ENCODE data around the gene ZMYND19.
A peak's percentile ranks its signal among the peaks of the same experiment; 100 is the strongest.
"Not testable (repeated sequence)": the region's sequence is repeated elsewhere in the genome, so short reads cannot be mapped to it uniquely, and the experiment has no call there.

The ZMYND19 gene

DNA sequence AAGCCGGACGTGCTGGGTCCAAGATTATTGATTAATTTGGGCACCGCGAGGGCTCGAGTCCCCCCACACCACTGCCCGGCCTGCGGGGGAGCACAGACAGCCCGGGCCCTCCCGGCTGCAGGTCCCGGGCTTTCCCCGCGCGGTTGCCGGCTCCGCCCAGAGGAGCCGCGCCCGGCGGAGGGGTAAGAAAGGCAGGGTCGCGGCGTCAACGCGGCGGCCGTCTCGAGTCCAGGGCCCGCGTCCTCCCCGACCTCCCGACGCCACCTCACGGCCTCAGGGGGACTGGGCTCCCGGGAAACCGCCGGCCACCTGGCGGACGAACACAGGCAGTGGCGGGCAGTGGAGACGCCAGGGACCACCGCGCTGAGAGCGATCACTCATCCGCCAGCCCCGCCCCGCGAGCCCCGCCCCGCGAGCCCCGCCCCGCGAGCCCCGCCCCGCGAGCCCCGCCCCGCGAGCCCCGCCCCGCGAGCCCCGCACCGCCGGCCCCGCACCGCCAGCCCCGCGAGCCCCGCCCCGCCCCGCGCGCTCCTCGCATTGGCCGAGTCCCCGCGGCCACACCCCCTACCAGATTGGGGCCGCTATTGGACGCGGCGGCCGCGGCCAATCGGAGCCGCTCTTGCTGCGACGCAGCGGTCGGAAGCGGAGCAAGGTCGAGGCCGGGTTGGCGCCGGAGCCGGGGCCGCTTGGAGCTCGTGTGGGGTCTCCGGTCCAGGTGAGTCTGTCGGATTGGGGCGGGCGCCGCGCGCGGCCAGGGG, 38.9 kb downstream of the ZMYND19 start, which contains the start of gene MRPL41:
TSS of gene MRPL41 (plus strand) at position 616 of the 758 bp plus-strand sequence. CDS start 203 bp downstream, outside the sequence.
- H3K4me3 ChIP-seq (replicated peaks; ENCODE audit: insufficient read depth, low read length) = peak within 1 kb of the TSS; percentile 89
- peak within 1 kb of the TSS; percentile 63 for H3K27ac ChIP-seq (replicated peaks)
- no peak for TF ChIP-seq SPI1 (IDR thresholded peaks at IDR 0.05; ENCODE audit: borderline replicate concordance, low read depth)
- TF ChIP-seq POLR2AphosphoS5 (IDR thresholded peaks at IDR 0.05; ENCODE audit: low read depth) = peak; percentile 47; the same call in 1 of the 2 replicates
- H3K27me3 ChIP-seq (ENCODE audit: insufficient read depth, poor library complexity, severe bottlenecking) = no peaks in the 10 kb centered on the region
- peak; percentile 86 for DNase-seq (ENCODE audit: low read depth in 1 of 2, low spot score in 1 of 2)

DNA sequence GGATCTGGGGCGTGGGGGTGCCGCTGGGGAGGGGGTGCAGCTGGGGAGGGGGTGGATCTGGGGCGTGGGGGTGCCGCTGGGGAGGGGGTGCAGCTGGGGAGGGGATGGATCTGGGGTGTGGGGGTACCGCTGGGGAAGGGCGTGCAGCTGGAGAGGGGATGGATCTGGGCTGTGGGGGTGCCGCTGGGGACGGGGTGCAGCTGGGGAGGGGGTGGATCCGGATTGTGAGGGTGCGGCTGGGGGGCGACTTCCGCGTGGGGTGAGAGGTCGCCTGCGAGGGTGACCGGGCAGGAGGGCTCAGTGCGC, 39.4 kb downstream of the ZMYND19 start:
- Histone ChIP-seq H3K4me3 (replicated peaks; ENCODE audit: insufficient read depth, low read length) (peak overlapping the region; percentile 71), H3K27ac (replicated peaks) (peak overlapping the region; percentile 42)
- DNase-seq (ENCODE audit: low read depth in 1 of 2, low spot score in 1 of 2); H3K27me3 ChIP-seq (ENCODE audit: insufficient read depth, poor library complexity, severe bottlenecking): not testable (repeated sequence)

GRCh38 chr9:137550231-137550621, 40.1 kb downstream of the ZMYND19 start, which contains the start of gene PNPLA7:
TSS of gene PNPLA7 (minus strand) at chr9:137550402. CDS start at chr9:137550197, 205 bp downstream.
- DNase-seq (ENCODE audit: low read depth in 1 of 2, low spot score in 1 of 2) = peak; percentile 50 to 83
- peak within 1 kb of the TSS; percentile 42 for H3K27ac ChIP-seq (replicated peaks)
- H3K4me3 ChIP-seq (replicated peaks; ENCODE audit: insufficient read depth, low read length) = peak within 1 kb of the TSS; percentile 71
- H3K27me3 ChIP-seq (ENCODE audit: insufficient read depth, poor library complexity, severe bottlenecking) = no peaks in the 10 kb centered on the region
- TF ChIP-seq CTCF (IDR thresholded peaks at IDR 0.05; ENCODE audit: insufficient read depth, low read length) (no peak), GABPA (IDR thresholded peaks at IDR 0.05; ENCODE audit: low read depth) (no peak), POLR2AphosphoS5 (IDR thresholded peaks at IDR 0.05; ENCODE audit: low read depth) (no peak), SPI1 (IDR thresholded peaks at IDR 0.05; ENCODE audit: borderline replicate concordance, low read depth) (no peak)
- TF ChIP-seq, protein P1, sequence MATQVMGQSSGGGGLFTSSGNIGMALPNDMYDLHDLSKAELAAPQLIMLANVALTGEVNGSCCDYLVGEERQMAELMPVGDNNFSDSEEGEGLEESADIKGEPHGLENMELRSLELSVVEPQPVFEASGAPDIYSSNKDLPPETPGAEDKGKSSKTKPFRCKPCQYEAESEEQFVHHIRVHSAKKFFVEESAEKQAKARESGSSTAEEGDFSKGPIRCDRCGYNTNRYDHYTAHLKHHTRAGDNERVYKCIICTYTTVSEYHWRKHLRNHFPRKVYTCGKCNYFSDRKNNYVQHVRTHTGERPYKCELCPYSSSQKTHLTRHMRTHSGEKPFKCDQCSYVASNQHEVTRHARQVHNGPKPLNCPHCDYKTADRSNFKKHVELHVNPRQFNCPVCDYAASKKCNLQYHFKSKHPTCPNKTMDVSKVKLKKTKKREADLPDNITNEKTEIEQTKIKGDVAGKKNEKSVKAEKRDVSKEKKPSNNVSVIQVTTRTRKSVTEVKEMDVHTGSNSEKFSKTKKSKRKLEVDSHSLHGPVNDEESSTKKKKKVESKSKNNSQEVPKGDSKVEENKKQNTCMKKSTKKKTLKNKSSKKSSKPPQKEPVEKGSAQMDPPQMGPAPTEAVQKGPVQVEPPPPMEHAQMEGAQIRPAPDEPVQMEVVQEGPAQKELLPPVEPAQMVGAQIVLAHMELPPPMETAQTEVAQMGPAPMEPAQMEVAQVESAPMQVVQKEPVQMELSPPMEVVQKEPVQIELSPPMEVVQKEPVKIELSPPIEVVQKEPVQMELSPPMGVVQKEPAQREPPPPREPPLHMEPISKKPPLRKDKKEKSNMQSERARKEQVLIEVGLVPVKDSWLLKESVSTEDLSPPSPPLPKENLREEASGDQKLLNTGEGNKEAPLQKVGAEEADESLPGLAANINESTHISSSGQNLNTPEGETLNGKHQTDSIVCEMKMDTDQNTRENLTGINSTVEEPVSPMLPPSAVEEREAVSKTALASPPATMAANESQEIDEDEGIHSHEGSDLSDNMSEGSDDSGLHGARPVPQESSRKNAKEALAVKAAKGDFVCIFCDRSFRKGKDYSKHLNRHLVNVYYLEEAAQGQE (IDR thresholded peaks at IDR 0.05; ENCODE audit: insufficient replicate concordance, low read depth) = no peak

GRCh38 chr9:137547687-137548543, 42.4 kb downstream of the ZMYND19 start:
- TF ChIP-seq CTCF (IDR thresholded peaks at IDR 0.05; ENCODE audit: insufficient read depth, low read length) (no peak), GABPA (IDR thresholded peaks at IDR 0.05; ENCODE audit: low read depth) (no peak), POLR2AphosphoS5 (IDR thresholded peaks at IDR 0.05; ENCODE audit: low read depth) (no peak), SPI1 (IDR thresholded peaks at IDR 0.05; ENCODE audit: borderline replicate concordance, low read depth) (no peak)
- TF ChIP-seq, protein P1 (IDR thresholded peaks at IDR 0.05; ENCODE audit: insufficient replicate concordance, low read depth) = no peak
- no peaks in the 10 kb centered on the region for H3K27me3 ChIP-seq (ENCODE audit: insufficient read depth, poor library complexity, severe bottlenecking)
- DNase-seq (ENCODE audit: low read depth in 1 of 2, low spot score in 1 of 2) = no peak
- H3K27ac ChIP-seq (replicated peaks) = no peak overlapping the region
- no peak overlapping the region for H3K4me3 ChIP-seq (replicated peaks; ENCODE audit: insufficient read depth, low read length)
